B cell (primary cell): ENCODE results near the gene MKRN2OS. TPM values are rescaled to one million over a fixed set of nuclear protein-coding genes. Genes with fewer than 3 reads are reported as not detected.

Experiments
- ATAC-seq: fragments of 200-7000 bp; cut with Tn5 transposase; one replicate; pipeline ENCODE4 v1.10.0; 2021; ENCODE audit warnings: low read depth, mild to moderate bottlenecking, moderate number of reproducible peaks, moderate library complexity
- CTCF ChIA-PET: fragments of 350-600 bp; sonication (Branson Sonifier 250); formaldehyde crosslinking; loops from one replicate; lab custom pipeline; 2021; ENCODE audit warnings: antibody characterized with exemption, inconsistent platforms; lab: Charles Lee
- POLR2A ChIA-PET: fragments of 350-600 bp; sonication (Branson Sonifier 250); formaldehyde crosslinking; loops from one replicate; lab custom pipeline; 2021; ENCODE audit warnings: antibody characterized with exemption; lab: Charles Lee
- DNase-seq: peaks from one replicate; pipeline ENCODE4 v3.0.0; 2013
- H2AFZ ChIP-seq: 2 replicates; pipeline ENCODE4 v1.6.1; 2012; ENCODE audit warnings: mild to moderate bottlenecking, low read depth, low read length; ENCODE audit not compliant: insufficient read depth, poor library complexity, severe bottlenecking
- H3K27ac ChIP-seq, 2 donors: 1 replicate in 1 of 2; 2 replicates in 1 of 2; pipeline ENCODE4 v1.5.1; 2012 to 2013; ENCODE audit warnings: low read length in 2 of 2, mild to moderate bottlenecking in 2 of 2, moderate library complexity in 1 of 2
- H3K27me3 ChIP-seq, 4 experiments: fragments of 200-600 bp in 1 of 4; sonication (generic) in 1 of 4; replicated peaks in 1 of 4; 1 replicate in 2 of 4; 2 replicates in 2 of 4; pipeline versions ENCODE4 v1.6.1 to v1.7.0; 2013 to 2016; ENCODE audit warnings: low read length in 3 of 4, mild to moderate bottlenecking in 2 of 4, mixed read lengths in 1 of 4, moderate library complexity in 1 of 4; ENCODE audit not compliant: insufficient read depth in 4 of 4, control insufficient read depth in 3 of 4; ENCODE audit errors: control extremely low read depth in 1 of 4
- H3K36me3 ChIP-seq, 2 experiments: replicated peaks in 1 of 2; 1 replicate in 1 of 2; 2 replicates in 1 of 2; pipeline versions ENCODE4 v1.6.1 to v1.7.1; 2013; ENCODE audit warnings: low read length in 1 of 2; ENCODE audit not compliant: insufficient read depth in 2 of 2, control insufficient read depth in 1 of 2; ENCODE audit errors: control extremely low read depth in 1 of 2, extremely low read depth in 1 of 2
- H3K4me1 ChIP-seq, 2 donors: fragments of 200-600 bp in 1 of 2; sonication (generic) in 1 of 2; 1 replicate in 1 of 2; 2 replicates in 1 of 2; pipeline versions ENCODE4 v1.5.1 to v1.6.1; 2013 to 2017; ENCODE audit warnings: low read length in 2 of 2; ENCODE audit not compliant: control insufficient read depth in 2 of 2, insufficient read depth in 2 of 2
- H3K4me2 ChIP-seq: replicated peaks from 2 replicates; pipeline ENCODE3; 2012; ENCODE audit warnings: mild to moderate bottlenecking, low read depth, low read length; ENCODE audit not compliant: poor library complexity, severe bottlenecking
- H3K4me3 ChIP-seq, 5 experiments: fragments of 200-600 bp in 1 of 5; sonication (generic) in 1 of 5; 1 replicate in 3 of 5; 2 replicates in 2 of 5; pipeline versions ENCODE4 v1.5.1 to v1.7.0; 2011 to 2016; ENCODE audit warnings: low read length in 4 of 5, mild to moderate bottlenecking in 4 of 5, low read depth in 2 of 5, control low read depth in 1 of 5, moderate library complexity in 1 of 5; ENCODE audit not compliant: insufficient read depth in 1 of 5; ENCODE audit errors: control extremely low read depth in 1 of 5, extremely low read depth in 1 of 5
- H3K79me2 ChIP-seq: fragments of 200-600 bp; sonication (generic); one replicate; pipeline ENCODE4 v1.6.0; 2016; ENCODE audit warnings: low read length; ENCODE audit not compliant: control insufficient read depth, insufficient read depth
- H3K9ac ChIP-seq: fragments of 200-600 bp; sonication (generic); 2 replicates; pipeline ENCODE4 v1.6.1; 2017; ENCODE audit warnings: mild to moderate bottlenecking, low read length, moderate library complexity
- H3K9me3 ChIP-seq, 3 donors: one replicate each; pipeline versions ENCODE4 v1.6.1 to v1.7.1; 2013; ENCODE audit warnings: low read length in 2 of 3; ENCODE audit not compliant: control insufficient read depth in 2 of 3, insufficient read depth in 1 of 3; ENCODE audit errors: control extremely low read depth in 1 of 3
- H4K20me1 ChIP-seq: 2 replicates; pipeline ENCODE4 v1.6.0; 2012; ENCODE audit warnings: mild to moderate bottlenecking, low read length; ENCODE audit not compliant: insufficient read depth, control insufficient read depth, poor library complexity, severe bottlenecking
- H3K27ac Mint-ChIP-seq: one replicate; pipeline ENCODE4 v1.8.0; 2021; ENCODE audit warnings: mixed read lengths
- H3K27me3 Mint-ChIP-seq: one replicate; pipeline ENCODE4 v1.8.0; 2021; ENCODE audit warnings: mixed read lengths
- H3K4me1 Mint-ChIP-seq: one replicate; pipeline ENCODE4 v1.8.0; 2021; ENCODE audit warnings: mixed read lengths
- H3K4me3 Mint-ChIP-seq: one replicate; pipeline ENCODE4 v1.8.0; 2021; ENCODE audit warnings: mixed read lengths
- H3K9me3 Mint-ChIP-seq: one replicate; pipeline ENCODE4 v1.8.0; 2022; ENCODE audit warnings: mixed read lengths; ENCODE audit not compliant: insufficient read depth
- EZH2 ChIP-seq: IDR thresholded peaks from 2 replicates; pipeline ENCODE4 v1.6.1; 2012; ENCODE audit warnings: borderline replicate concordance, low read depth, mild to moderate bottlenecking, moderate library complexity, low read length; ENCODE audit not compliant: insufficient read depth, poor library complexity, severe bottlenecking
- WGBS: methylation state at CpG from one replicate; pipeline ENCODE4 v1.1.5; 2013; ENCODE audit warnings: missing lambda C conversion rate; ENCODE audit not compliant: insufficient coverage; 5-methylcytosine and 5-hydroxymethylcytosine counted together
- intact Hi-C: fragments of 100-400 bp; cut with micrococcal nuclease; formaldehyde crosslinking; loops from one replicate; pipeline ENCODE4 v1.10.0; 2022
- polyA plus RNA-seq: library from polyadenylated mRNA; depleted of rRNA; stranded (reverse); fragments of >200 nt; gene quantifications from 2 replicates; pipeline ENCODE4 v1.2.3, GENCODE V29; 2012
- total RNA-seq, 2 donors: library from RNA; stranded (reverse); fragments of 120-200 nt in 1 of 2; gene quantifications; 1 replicate in 1 of 2; 2 replicates in 1 of 2; pipeline versions ENCODE4 v1.2.3 to v1.2.4, GENCODE V29; 2013 to 2022
- TF ChIP-seq, protein P1 (sequence below): fragments of 200-600 bp; IDR thresholded peaks from one replicate; pipeline ENCODE4 v1.8.0; 2022; ENCODE audit warnings: antibody characterized with exemption, mild to moderate bottlenecking

The MKRN2OS gene
- total and polyA plus RNA-seq, 2 donors (not counting 1 experiment from before 2014, with no cell fraction given), result not detected

DNA sequence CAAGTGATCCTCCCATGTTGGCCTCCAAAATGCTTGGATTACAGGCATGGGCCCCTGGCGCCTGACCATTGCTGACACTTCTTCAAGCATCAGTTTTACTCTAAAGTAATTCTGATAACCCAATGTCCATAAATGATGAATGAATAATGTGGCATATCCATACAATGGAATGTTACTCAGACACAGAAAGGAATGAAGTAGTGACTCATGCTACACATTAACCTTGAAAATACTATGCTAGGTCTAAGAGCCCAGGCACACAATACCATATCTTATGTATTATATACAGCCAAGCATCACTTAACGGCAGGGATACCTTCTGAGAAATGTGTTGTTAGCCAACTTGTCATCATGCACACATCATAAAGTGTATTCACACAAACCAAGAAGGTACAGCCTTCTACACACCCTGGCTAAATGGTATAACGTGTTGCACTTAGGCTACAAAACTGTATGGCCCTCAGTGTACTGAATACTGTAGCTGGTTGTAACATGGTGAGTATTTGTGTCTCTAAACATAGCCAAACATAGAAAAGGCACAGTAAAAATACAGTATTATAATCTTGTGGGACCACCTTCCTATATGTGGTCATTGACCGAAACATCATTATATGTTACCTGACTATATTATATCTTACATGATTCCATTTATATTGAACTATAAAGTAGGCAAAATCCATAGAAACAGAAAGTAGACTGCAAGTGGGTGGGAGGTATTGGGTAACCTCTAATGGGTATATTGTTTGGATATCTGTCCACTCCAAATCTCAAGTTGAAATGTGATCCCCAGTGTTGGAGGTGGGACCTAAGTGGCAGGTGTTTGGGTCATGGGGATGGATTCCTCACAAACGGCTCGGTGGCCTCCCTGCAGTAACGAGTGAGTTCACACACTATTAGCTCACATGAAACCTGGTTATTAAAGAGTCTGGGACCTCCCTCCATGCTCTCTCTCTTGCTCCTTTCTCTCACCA lies 43.0 kb upstream of the MKRN2OS start:
- H3K27ac Mint-ChIP-seq, result no peak overlapping the region
- ChIA-PET POLR2A (no interaction called here), CTCF (no interaction called here)
- H3K9me3 Mint-ChIP-seq, result no peaks in the 10 kb centered on the region
- Histone ChIP-seq H3K27ac (peak overlapping the region in 1 of 2 donors; percentile 22), H2AFZ (no peak overlapping the region), H3K36me3 (peaks cover 0 to 74% of the 10 kb centered on the region in 2 experiments), H3K9ac (no peak overlapping the region), H4K20me1 (no peaks in the 10 kb centered on the region), H3K79me2 (no peaks in the 10 kb centered on the region), H3K4me1 (peaks cover 12 to 15% of the 10 kb centered on the region in 2 donors), H3K4me3 (no peak overlapping the region), H3K27me3 (no peaks in the 10 kb centered on the region), H3K4me2 (no peak overlapping the region), H3K9me3 (no peaks in the 10 kb centered on the region)
- no peaks in the 10 kb centered on the region for H3K27me3 Mint-ChIP-seq
- TF ChIP-seq, protein P1, sequence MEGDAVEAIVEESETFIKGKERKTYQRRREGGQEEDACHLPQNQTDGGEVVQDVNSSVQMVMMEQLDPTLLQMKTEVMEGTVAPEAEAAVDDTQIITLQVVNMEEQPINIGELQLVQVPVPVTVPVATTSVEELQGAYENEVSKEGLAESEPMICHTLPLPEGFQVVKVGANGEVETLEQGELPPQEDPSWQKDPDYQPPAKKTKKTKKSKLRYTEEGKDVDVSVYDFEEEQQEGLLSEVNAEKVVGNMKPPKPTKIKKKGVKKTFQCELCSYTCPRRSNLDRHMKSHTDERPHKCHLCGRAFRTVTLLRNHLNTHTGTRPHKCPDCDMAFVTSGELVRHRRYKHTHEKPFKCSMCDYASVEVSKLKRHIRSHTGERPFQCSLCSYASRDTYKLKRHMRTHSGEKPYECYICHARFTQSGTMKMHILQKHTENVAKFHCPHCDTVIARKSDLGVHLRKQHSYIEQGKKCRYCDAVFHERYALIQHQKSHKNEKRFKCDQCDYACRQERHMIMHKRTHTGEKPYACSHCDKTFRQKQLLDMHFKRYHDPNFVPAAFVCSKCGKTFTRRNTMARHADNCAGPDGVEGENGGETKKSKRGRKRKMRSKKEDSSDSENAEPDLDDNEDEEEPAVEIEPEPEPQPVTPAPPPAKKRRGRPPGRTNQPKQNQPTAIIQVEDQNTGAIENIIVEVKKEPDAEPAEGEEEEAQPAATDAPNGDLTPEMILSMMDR, result no peak
- TF ChIP-seq EZH2, result no peak
- WGBS, result no CpG with 5 or more reads among the region's 7 CpGs
- ATAC-seq (no peak), DNase-seq (no peak)
- no peak overlapping the region for H3K4me3 Mint-ChIP-seq
- H3K4me1 Mint-ChIP-seq, result peaks cover 26% of the 10 kb centered on the region
- intact Hi-C loops, result no loop called here

DNA sequence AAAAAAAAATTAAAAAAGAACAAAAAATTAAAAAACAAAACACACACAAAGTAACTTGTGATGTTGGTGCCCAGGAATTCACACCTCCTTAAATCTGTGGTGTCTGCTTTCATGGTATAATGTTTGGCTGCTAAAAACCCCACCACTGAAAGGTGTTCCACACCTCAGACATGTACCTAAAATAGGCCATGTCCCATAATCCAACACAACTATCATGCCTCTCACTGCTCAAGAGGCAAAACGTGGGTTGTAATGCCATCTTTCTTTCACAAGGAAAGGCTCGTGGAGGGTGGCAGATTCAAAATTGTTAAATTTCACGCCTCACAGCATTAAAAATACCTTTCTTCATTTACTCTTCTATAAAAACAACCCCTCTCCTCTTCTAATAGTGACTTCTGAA lies 41.1 kb upstream of the MKRN2OS start:
- Mint-ChIP-seq H3K27me3 (no peaks in the 10 kb centered on the region), H3K4me1 (peaks cover 18% of the 10 kb centered on the region), H3K4me3 (no peak overlapping the region), H3K9me3 (no peaks in the 10 kb centered on the region), H3K27ac (no peak overlapping the region)
- ChIA-PET CTCF (no interaction called here), POLR2A (no interaction called here)
- Histone ChIP-seq H3K79me2 (no peaks in the 10 kb centered on the region), H3K4me2 (no peak overlapping the region), H3K27ac (no peak overlapping the region), H3K9me3 (no peaks in the 10 kb centered on the region), H3K36me3 (peaks cover 2 to 88% of the 10 kb centered on the region in 2 experiments), H2AFZ (no peak overlapping the region), H4K20me1 (no peaks in the 10 kb centered on the region), H3K4me1 (peaks cover 12 to 15% of the 10 kb centered on the region in 2 donors), H3K27me3 (no peaks in the 10 kb centered on the region), H3K4me3 (no peak overlapping the region), H3K9ac (no peak overlapping the region)
- intact Hi-C loops, result no loop called here
- ATAC-seq (no peak), DNase-seq (no peak)
- WGBS, result 83% methylated on average over 1 of the region's 3 CpGs
- no peak for TF ChIP-seq EZH2
- TF ChIP-seq, protein P1, result no peak
